ENCODE measurements around the gene YBX3.

DNA sequence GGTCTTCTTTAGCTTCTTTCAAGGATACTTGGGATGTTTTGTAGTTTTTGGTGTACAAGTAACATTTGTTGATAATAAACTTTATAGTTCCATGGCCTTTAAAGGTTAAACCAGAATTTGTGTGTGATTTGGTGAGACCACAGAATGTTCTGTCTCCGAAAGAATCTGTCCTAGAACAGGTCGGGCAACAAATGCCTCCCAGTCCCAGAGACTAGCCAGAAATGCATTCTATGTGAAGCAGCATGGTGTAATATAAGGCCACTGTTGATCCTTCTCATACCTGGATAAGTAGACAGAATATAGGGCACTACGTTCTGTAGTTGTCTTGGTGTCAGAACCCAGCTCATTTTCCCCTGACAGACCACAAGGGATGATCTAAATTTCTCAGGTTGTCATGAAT is 59.3 kb downstream of the YBX3 start:
- TF ChIP-seq, protein P1, sequence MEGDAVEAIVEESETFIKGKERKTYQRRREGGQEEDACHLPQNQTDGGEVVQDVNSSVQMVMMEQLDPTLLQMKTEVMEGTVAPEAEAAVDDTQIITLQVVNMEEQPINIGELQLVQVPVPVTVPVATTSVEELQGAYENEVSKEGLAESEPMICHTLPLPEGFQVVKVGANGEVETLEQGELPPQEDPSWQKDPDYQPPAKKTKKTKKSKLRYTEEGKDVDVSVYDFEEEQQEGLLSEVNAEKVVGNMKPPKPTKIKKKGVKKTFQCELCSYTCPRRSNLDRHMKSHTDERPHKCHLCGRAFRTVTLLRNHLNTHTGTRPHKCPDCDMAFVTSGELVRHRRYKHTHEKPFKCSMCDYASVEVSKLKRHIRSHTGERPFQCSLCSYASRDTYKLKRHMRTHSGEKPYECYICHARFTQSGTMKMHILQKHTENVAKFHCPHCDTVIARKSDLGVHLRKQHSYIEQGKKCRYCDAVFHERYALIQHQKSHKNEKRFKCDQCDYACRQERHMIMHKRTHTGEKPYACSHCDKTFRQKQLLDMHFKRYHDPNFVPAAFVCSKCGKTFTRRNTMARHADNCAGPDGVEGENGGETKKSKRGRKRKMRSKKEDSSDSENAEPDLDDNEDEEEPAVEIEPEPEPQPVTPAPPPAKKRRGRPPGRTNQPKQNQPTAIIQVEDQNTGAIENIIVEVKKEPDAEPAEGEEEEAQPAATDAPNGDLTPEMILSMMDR (IDR thresholded peaks at IDR 0.05): no peak
- no peak for TF ChIP-seq POLR2A (IDR thresholded peaks at IDR 0.05)

Measured in testis (tissue), 2 donors.